Suppressor macrophage (primary cell): Measurements from ENCODE around the gene LIMK1.
A peak's percentile ranks its signal among the peaks of the same experiment; 100 is the strongest.

ENCODE experiments used
- DNase-seq, 4 experiments: peaks; one replicate each; pipeline ENCODE4 v3.0.0-alpha.2; 2020 to 2022

LIMK1 gene

GRCh38 chr7:74056096-74056915 lies 27.3 kb upstream of the LIMK1 start:
- no peak for DNase-seq

- no peak for DNase-seq
Observed at GRCh38 chr7:74057216-74057925, 26.2 kb upstream of the LIMK1 start.

GRCh38 chr7:74057987-74058386 lies 25.6 kb upstream of the LIMK1 start:
- no peak for DNase-seq

- peak in 1 of 4 experiments; percentile 1 for DNase-seq
Observed at GRCh38 chr7:74058486-74058885, 25.1 kb upstream of the LIMK1 start.

- no peak for DNase-seq
Observed at GRCh38 chr7:74059037-74059436, 24.6 kb upstream of the LIMK1 start.

- DNase-seq = peak in 1 of 4 experiments; percentile 0
Observed at GRCh38 chr7:74059681-74060588, 23.7 kb upstream of the LIMK1 start.

GRCh38 chr7:74061840-74062539 lies 21.6 kb upstream of the LIMK1 start:
- peak; percentile 80 to 90 (median 88) for DNase-seq

- no peak for DNase-seq
Observed at GRCh38 chr7:74063223-74063641, 20.4 kb upstream of the LIMK1 start.

- DNase-seq = no peak
Observed at GRCh38 chr7:74063646-74064045, 20.0 kb upstream of the LIMK1 start.

- DNase-seq = no peak
Observed at GRCh38 chr7:74064696-74065095, 18.9 kb upstream of the LIMK1 start.

- DNase-seq = no peak
Observed at GRCh38 chr7:74066626-74067025, 17.0 kb upstream of the LIMK1 start.

DNA sequence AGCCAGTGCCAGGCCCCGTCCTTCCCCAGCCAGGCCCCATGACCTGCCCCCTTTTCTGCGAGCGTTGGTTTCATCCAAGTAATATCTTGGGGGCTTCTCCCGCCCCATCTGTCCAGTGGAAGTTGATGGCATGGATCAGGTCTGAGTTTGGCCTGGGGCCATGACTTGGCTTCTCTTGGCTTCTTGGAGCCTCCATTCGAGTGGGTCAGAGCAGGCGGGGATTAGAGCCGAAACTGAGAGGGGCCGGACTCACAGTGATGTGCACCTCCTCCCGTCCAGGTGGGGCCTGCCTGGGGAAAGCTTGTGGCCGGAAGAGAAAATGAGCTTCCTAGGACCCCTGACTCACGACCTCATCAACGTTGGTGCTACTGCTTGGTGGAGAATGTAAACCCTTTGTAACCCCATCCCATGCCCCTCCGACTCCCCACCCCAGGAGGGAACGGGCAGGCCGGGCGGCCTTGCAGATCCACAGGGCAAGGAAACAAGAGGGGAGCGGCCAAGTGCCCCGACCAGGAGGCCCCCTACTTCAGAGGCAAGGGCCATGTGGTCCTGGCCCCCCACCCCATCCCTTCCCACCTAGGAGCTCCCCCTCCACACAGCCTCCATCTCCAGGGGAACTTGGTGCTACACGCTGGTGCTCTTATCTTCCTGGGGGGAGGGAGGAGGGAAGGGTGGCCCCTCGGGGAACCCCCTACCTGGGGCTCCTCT lies 15.1 kb upstream of the LIMK1 start:
- peak in 1 of 4 experiments; percentile 0 for DNase-seq

- no peak for DNase-seq
Observed at GRCh38 chr7:74069086-74069541, 14.5 kb upstream of the LIMK1 start.

GRCh38 chr7:74069790-74070618 lies 13.6 kb upstream of the LIMK1 start:
- DNase-seq = peak in 1 of 4 experiments; percentile 4

- peak in 2 of 4 experiments; percentile 7 to 24 for DNase-seq
Observed at GRCh38 chr7:74070619-74070921, 13.0 kb upstream of the LIMK1 start.

DNA sequence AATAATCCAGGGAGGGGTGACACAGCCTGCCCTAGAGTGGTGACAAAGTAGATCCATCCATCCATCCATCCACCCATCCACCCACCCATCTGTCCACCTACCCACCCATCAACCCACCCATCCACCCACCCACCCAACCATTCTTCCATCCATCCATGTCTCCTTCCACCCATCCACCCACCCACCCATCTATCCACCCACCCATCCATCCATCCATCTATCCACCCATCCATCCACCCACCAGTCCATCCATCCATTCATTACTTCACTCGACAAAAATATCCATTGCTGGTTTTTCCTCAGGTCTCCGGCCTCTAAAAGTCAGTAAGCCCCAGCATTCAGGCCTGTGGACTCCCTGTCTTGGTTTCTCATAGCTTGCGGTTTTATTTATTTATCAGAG lies 12.5 kb upstream of the LIMK1 start:
- no peak for DNase-seq

GRCh38 chr7:74074770-74075169 lies 8.8 kb upstream of the LIMK1 start:
- no peak for DNase-seq

DNA sequence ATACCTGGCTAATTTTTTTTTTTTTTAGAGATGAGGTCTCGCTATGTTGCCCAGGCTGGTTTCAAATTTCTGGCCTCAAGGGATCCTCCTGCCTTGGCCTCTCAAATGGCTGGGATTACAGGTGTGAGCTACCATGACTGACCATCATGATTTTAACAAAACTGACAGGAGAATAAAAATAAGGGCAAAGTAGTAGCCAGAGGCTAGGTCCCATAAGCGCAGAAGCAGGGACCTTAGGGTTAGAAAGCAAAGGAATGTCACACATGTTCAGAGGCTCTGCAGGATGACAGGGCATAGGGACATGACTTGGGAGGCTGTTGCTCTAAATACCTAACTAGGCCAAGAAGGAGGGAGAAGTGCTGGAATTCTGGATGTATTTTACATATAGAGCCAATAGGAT lies 5.1 kb upstream of the LIMK1 start:
- DNase-seq = no peak

- DNase-seq = no peak
Observed at GRCh38 chr7:74082770-74083116, 861 bp upstream of the LIMK1 start.

DNA sequence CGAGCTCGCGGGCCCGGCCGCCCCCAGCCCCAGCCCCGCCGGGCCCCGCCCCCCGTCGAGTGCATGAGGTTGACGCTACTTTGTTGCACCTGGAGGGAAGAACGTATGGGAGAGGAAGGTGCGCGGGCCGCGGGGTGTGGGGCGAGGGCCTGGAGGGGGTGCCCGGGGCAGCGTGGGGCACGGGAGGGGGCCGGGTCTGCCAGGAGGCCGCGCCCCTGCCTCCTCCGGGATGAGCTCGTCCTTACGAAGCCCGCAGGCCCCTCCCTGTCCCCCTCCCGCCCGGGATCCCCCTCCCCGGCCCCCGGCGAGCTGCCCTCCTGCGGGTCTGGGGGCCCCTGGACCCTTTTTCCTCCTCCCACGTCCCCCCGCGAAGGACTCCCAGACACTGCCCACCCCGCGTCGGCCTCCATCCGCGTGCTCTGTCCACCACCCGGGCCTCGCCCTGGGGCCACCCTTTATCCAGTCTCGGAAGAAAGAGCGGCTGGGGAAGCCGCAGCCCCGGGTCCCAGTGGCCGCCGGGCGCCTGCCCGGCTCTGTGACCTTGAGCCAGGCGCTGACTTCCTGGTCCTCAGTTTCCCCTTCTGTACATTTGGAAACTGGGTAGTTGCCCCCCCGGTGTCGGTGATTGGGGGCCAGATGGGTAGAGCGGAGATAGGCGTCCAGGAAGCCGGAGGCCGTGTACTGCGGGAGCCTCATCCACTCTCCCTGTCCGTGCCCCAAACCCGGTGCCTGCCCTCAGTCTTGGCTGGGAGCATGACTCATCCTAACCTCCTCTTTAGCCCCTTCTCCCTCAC lies 521 bp downstream of the LIMK1 start:
- DNase-seq = peak; percentile 42 to 66 (median 59)
